Putamen (tissue), 1 donor: ENCODE data around the gene RTN4.

Source experiments
- DNase-seq: peaks from one replicate; pipeline ENCODE4 v3.0.0-alpha.2; 2016; ENCODE audit warnings: low spot score

Gene RTN4

DNA sequence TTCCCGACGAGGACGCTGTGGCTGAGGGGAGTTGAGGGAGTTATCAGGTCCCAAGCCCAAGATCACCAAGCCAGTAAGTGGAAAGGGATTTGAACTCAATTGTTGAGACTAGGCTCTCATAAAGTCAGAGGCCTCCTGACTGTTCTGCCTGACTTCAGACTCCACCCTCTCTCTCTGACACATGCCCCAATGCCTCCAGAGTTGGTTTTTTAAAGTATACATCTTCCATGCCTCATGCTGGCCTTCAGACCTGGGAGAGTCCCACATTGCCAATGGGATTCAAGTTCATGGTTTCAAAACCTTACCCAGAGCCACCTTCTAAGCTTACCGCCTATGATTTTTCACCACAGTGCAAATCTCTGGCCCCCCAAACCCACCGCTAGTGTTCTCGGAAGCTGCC is 100.8 kb downstream of the RTN4 start:
- no peak for DNase-seq

DNA sequence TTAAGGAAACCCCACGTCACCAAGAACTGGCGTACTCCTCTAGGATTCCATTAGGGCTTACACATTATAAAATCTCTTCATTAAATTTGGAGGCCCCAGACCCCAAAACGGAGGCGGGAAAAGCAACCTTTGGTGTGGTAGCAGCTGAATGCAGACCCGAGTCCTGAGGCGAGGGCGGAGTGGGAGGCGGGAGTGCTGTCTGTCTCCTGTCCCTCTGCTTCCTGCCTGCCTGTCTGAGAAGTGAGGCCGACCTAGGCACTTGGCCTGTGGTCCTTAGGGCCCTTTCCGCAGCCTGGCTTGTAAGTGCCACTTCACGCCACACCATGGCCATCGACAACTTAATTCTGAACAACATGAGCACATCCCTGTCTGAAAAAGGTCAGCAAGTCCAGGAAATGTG is 102.1 kb downstream of the RTN4 start:
- no peak for DNase-seq

DNA sequence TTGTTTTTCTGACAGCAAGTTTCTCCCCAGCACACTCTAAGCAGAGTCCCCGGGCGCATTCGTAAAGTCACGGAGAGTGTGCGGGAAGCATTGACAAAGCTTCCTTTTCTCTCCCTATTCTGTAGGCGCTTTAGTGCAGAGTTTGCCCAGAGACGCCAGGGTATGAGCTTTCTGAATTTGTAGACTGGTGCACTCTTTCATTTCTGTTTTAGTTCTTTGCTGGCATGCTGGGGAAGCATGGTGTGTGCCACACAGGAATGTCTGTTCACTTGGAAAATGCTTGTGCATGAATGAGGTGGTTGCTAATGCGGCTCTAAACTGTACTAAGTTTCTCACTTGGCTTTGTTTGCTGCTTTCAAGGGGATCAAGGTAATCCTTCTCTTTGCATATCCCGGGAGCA is 102.6 kb downstream of the RTN4 start:
- no peak for DNase-seq

DNA sequence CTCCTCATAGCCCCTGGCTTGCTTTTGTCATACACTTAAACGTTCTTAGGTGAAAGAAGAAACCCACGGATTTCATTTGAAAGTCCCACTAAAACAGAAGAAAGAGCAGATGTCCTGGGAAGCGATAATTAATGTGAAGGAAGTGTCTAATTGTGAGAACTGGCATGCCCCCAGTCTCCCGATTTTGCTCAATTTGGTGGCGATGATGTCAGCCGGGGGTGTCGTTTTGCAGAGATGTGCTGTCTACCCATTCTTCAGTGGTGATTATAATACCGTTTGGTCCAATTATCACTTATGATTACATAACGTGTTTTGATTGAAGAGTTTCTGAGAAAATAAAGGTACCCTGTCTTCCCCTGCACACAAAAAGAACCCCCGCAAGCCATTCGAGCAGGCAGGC is 103.1 kb downstream of the RTN4 start:
- peak; percentile 79 for DNase-seq

DNA sequence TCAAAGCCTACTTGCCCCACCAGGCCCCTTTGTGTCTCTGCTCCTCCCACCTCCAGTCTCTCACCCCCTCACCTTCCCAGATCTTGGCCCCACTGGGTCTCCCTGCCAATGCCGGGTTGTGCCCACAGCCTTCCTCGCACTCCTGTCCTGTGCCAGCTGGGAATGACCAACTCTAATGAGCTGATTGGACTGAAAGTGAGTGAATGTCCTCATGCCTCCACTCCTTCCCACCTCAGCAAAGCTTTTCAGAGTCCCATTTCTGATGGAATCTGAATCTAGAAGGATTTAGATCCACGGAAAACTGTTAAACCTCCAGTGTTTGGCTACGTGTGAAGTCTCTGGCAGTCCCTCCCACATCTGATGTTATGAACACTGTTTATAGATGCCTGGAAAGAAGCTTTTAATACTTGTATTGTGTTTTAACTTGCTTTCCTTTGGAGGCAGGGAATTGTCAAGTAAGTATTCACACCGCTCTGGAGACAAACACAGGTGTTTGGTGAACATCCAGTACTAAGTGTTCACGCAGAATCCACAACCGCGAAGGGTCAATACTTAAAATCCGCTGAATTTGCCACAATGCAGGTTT is 103.9 kb downstream of the RTN4 start:
- DNase-seq: no peak

DNA sequence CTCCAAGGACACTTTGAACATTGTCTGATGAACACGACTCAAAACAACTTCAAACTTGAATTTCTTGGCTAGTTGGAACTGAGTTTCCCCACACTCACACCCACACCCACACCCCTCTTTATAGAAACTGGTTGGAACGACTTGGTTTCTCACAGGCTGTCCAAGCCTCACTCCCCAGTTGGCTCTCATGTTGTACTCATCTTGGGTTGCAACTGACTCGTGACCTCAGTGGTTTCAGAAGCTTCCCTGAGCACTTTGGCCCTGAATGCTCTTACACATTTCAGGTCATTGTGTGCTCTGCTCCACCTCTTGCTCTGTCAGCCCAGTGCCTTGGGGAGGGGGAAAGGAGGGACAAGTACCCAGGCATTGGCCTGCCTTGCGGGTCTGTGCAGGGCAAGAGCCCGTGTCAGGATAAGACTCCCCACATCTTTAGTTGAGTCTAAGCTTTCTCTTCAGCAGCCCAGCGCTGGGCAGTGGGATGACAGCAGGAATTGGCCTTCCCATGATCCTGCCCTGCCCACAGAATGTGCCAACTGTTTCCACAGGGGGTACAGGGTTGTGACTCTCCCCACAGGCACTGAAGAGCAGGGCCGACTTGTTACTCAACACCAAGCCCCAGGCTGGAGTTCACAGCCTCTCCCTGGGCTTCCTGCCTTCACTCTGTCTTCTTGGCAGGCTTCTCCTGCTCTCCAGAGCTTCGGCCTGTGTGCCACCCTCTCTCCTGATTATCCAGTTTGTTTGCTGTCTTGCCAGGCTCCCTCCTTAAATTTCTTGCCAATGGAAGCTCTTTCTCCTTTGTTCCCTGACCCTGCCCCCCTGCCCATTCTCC is 104.6 kb downstream of the RTN4 start:
- DNase-seq: peak; percentile 69

DNA sequence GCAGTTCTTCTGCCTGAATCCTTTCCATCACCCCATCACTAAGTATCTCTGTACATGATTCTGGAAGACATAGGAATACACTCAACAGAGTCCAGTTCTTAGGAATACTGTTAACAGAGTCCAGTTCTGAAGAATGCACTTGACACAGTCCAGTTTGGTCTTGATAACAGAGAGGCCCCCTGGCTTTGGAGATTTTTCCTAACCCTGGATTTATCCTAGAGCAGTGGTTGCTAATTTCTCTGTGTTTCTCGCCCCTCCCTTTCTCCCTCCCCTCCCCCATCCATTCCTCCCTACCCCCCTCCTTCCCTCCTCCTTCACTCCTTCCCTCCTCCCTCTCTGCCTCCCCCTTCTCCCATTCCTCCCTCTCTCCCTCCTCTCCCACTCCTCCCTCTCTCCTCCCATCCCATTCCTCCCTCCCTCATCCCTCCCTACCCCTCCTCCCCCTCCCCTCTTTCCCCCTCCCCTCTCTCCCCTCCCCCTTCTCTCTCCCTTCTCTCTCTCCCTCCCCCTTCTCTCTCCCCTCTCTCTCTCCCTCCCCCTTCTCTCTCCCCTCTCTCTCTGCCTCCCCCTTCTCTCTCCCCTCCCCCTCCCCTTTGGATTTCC is 105.4 kb downstream of the RTN4 start:
- no peak for DNase-seq

DNA sequence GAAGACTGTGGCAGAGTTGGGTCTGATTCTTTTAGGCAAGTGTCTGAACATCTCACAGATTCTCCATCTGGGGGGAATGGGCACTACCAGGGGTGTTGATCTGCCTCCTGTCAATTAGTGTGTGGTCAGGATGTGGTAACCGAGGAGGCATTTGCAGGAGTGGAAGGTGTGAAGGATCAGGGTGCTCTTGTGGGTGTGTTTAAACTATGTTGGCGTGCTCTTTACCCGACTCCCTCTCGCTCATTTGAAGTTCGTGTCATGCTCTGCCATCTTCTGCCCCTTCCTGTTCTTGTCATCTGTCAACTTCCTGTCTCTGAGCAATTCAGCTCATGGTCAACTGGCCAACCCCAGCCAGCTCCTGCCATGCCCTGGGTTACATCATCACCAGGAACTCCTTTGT is 107.9 kb downstream of the RTN4 start:
- no peak for DNase-seq

DNA sequence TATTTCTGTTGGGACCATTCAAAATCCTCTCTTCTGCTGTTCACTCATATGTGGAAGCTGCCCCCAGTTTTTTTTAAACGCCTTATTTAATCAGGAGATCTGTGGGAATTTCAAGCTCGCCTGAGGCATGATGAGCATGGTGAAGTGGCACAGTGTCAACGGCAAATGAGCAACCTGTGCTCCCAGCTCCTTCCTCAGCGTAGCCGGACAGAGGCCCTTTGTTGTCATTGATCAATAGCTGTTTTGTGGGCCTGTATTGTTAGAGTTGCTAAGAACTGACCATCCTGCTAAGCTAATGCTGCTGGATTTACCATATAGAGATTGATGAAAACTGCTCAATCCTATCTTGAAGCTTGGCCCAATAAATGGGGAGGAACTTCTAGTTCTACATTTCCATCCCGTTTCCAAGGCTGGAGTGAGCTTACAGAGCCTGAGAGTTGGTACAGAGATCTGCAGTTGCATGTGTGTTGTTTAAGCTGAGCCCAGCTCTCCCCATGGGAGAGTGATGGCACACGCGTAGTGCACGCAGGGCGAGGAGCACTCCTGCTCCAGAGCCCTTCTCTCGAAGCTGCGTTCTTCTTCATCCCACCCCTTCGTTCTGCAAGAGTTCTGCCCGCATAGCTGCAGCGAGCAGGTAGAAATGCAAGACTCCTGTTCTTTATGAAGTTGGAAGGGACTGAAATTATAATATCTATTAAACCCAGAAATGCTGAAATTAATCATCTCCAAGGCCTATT is 108.8 kb downstream of the RTN4 start:
- no peak for DNase-seq

DNA sequence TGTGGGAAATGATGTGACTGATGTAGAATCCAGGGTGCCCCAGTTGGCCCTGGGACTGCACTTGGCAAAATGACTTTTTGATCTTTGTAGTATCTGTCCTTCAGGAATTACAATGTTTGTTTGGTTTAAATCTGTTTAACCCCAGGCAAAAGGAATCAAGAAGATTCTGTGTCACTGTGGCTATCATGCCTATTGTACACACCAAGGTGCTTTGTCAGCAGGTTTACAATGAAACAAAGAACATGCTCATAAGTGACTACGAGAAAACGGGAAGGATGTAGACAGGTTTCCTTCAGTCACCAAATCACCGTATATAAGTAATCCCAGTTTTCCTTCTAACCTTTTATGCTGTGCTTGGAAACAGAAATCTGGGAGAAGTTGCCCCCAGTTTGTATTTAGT is 109.5 kb downstream of the RTN4 start:
- no peak for DNase-seq

DNA sequence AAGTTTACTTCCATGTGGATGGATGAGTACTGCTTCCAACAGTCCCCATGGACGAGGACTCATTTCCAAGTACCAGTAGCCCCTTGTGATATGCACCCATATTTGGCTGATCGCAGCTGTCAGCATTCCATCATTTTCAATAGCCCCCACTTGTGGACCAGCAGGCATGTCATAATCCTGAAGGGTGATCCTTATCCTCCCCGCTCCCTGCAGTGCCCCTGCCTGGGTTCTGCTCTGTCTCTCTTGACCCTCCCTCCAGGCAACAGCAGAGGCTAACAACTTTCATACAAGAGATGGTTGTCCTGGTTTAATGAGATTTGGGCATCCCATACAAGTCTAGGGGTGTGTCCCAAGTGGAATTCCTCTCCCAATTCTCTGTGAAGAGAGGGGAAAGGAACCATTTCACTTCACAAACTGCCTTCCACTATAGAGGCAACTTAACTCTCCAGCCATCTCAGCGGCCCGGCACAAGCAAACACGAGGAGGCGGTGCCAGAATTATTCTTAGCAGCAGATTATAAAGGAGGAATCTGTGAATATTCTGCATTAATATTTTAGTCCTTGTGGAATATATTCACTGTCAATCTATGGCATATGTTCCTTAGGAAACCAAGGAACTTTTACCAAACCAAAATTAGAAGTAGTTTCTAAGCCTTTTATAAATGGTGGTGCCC is 110.7 kb downstream of the RTN4 start:
- no peak for DNase-seq

DNA sequence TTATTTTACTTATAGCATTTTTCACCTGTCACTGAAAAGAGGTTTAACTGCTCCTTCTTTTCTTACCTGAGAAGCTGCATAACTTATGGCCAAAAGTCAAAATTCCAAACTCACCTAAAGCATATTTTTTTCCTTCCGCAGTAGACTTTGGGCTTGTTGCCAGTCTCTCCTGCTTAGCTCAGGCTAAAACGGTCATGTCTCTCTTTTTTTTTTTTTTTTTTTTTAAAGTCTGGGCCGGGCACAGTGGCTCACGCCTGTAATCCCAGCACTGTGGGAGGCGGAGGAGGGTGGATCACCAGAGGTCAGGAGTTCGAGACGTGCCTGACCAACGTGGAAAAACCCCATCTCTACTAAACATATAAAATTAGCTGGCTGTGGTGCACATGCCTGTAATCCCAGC is 113.5 kb downstream of the RTN4 start:
- no peak for DNase-seq

DNA sequence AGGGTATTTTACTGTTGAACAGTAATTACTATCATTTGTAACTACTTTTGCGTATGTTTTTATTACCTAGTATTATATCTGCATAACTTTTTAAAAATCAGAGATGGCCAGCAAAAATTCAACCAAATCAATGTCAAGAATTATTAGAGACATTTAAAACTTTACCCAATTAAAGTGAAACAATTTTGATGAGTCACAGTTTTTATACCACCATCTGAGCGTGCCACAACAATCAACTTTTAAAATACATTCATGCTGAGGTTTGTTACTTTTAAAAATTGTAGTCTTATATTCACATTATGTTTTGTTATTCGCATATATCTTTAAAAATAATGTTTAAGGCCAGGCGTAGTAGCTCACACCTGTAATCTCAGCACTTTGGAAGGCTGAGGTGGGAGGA is 114.9 kb downstream of the RTN4 start:
- DNase-seq: no peak

DNA sequence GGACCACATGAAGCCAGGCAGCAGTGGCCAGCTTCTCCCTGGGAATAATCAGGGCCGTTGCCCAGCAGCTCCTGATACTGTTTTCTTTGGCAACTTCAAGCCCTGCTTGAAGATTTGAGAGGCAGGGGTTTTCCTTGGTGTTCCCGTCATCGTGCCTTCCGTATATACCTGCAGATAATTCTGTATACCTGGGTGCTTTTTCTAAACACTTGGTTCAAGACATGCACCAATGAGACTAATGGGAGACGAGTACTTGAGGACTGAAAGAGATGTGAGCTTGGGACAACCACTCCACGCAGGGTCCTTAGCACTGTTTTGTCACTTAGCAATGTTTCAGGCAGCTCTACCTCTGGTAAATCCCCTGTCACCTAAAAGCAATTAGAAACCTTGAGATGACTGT is 118.8 kb downstream of the RTN4 start:
- DNase-seq: no peak

DNA sequence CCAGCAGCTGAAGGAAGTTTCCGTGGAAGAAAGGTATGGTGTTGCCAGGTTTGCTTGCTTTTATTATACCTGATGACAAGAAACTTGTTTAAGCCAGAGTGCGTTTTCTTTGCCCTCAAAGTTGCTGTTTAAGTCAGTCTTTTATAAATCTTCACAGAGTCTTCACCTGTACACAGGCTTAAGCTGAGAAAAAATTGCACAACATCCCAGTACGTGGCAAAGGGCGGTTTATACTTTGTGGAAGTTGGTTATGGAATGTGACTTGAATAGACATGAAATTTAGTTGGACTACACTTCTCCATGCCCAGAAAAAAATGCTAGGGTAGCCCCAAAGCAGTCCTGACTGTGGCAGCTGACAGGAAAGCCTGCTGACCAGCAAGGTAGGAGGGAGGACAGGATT is 121.5 kb downstream of the RTN4 start:
- no peak for DNase-seq

DNA sequence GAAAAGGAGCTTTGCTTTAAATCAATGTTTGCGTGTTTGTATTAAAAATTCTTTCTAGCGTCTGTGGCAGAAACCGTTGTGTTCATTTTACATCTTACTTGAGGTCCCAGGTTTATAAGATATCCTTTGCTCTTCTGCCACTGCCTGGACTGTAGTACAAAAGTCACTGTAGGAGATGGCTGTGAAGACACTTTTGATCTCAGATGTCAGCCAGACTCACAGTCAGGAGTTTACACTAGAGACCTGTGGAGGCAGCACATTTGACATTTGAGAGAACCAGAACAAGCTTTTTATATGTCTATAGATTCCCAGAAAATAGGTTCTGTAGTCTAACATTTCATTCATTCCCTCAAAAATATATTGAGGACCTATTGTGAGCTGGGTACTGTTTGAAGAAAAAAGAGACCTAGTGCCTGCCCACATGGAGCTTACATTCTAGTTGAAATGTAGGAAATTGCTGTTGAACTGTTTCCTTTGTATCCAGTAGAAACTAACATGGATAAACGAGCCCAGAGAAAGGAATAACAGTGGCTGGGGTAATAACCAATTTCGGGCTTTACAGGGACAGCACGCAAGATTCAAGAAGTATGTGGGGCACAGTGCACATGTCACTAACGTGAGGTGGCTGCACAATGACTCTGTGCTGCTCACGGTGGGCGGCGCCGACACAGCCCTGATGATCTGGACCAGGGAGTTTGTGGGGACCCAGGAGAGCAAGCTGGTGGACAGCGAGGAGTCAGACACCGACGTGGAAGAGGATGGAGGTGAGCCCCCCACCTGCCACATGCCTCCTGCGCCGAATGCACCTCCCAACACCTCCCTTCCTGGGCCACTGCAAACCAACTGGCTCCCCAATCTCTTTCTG is 122.3 kb downstream of the RTN4 start:
- DNase-seq: no peak

DNA sequence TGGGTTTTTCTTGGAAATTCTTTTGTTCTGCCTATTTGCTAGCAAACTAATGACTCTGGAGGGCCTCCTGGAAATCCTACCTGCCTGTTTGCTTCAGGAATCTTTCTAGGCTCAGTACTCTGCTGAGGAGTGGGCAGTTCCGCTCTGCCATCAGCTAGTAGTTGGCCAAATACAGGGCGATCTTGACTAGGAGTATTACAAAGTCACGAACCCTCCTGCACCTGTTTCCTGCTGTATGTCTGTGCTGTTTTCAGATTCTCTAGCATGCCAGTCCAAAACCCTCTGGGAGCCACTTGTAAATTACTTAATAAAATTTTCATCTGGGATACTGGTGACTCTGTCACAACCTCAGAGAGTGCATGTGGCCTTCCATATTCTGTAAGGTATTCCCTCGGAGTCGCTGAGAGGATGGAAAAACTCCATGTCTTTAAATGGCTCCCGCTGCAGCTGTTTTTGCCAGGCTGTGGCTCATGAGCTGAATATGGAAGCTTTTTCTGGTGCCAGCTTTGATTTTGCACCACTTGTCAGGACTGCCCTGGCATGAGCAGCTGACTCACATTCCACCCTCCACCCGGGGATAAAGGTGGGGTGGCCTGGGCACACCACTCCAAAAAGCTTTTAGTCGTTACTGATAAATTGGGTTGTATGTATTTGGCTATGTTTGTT is 123.0 kb downstream of the RTN4 start:
- DNase-seq: no peak

DNA sequence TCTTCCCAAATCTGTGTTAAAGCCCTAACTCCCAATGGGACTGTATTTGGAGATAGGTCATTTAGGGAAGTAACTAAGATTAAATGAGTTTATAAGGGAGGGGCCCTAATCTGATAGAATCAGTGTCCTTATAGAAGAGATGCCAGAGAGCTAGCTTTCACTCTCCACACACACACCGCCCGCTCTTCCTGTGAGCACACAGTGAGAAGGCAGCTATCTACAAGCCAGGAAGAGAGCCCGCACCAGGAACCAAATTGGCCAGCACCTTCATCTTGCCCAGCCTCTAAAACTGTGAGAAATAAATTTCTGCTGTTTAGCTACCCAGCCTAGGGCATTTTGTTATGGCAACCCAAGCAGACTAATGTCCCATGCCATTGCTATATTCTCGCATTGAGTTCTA is 125.2 kb downstream of the RTN4 start:
- DNase-seq: no peak

DNA sequence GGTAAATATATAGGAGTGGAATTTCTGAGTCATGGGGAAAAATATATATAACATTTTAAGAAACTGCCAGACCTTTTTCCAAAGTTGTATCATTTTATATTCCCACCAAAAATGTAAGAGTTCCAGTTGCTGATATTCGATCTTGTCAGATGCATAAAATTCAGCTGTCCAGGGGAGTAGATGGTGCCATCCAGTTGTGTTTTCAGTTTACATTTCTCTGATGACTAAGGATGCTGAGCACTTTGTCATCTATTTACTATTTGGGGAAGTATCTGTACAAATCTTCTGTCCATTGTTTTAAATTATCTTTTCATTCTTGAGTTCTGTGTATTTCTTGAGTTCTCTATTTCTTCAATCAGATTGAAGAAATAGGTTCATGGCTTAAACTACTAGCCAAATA is 126.1 kb downstream of the RTN4 start:
- no peak for DNase-seq
